ENCODE measurements around the gene TMEM88. TPM values are rescaled to one million over a fixed set of nuclear protein-coding genes. Genes with fewer than 3 reads are reported as not detected.

TMEM88 gene
- total RNA-seq (0.17 TPM in 1 of 2 replicates, not detected in the other), polyA plus RNA-seq (0.07 TPM in 1 of 2 replicates, not detected in the other), polyA minus RNA-seq (ENCODE audit: low replicate concordance) (0.51 TPM in 1 of 2 replicates, not detected in the other)
- polyA plus RNA-seq (2012), result 0.21 and 0.41 TPM in 2 replicates

GRCh38 chr17:7854851-7855659, at the start of gene TMEM88:
TSS of gene TMEM88 (plus strand) at chr17:7855066. CDS start at chr17:7855075, 9 bp downstream.
- no peak for TF ChIP-seq EZH2 (IDR thresholded peaks at IDR 0.05; ENCODE audit: low read length, missing control alignments)
- TF ChIP-seq, protein P1, sequence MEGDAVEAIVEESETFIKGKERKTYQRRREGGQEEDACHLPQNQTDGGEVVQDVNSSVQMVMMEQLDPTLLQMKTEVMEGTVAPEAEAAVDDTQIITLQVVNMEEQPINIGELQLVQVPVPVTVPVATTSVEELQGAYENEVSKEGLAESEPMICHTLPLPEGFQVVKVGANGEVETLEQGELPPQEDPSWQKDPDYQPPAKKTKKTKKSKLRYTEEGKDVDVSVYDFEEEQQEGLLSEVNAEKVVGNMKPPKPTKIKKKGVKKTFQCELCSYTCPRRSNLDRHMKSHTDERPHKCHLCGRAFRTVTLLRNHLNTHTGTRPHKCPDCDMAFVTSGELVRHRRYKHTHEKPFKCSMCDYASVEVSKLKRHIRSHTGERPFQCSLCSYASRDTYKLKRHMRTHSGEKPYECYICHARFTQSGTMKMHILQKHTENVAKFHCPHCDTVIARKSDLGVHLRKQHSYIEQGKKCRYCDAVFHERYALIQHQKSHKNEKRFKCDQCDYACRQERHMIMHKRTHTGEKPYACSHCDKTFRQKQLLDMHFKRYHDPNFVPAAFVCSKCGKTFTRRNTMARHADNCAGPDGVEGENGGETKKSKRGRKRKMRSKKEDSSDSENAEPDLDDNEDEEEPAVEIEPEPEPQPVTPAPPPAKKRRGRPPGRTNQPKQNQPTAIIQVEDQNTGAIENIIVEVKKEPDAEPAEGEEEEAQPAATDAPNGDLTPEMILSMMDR (conservative IDR thresholded peaks at IDR 0.05 in 1 of 2, IDR thresholded peaks at IDR 0.05 in 1 of 2; ENCODE audit: low read depth in 1 of 2, low read length in 2 of 2), result no peak
- Histone ChIP-seq H3K4me3 (replicated peaks in 1 of 4; ENCODE audit: control extremely low read depth in 1 of 4, insufficient read depth in 1 of 4, low read depth in 3 of 4, low read length in 4 of 4) (peak within 1 kb of the TSS in 1 of 4 experiments; percentile 91), H3K9me3 (ENCODE audit: control insufficient read depth, insufficient read depth, low read depth, low read length) (no peaks in the 10 kb centered on the region), H4K20me1 (ENCODE audit: control insufficient read depth, extremely low read depth, insufficient read depth, low read length) (no peaks in the 10 kb centered on the region), H3K27me3 (ENCODE audit: control insufficient read depth, insufficient read depth, low read length) (no peaks in the 10 kb centered on the region), H3K79me2 (ENCODE audit: control insufficient read depth, insufficient read depth, low read length) (peaks cover 14% of the 10 kb centered on the region), H3K4me1 (ENCODE audit: control insufficient read depth, extremely low read depth, insufficient read depth, low read length) (peaks cover 21% of the 10 kb centered on the region), H3K9ac (ENCODE audit: insufficient read depth, low read length) (no peak within 1 kb of the TSS), H3K27ac (ENCODE audit: insufficient read depth, low read length) (peak within 1 kb of the TSS; percentile 92), H3K36me3 (ENCODE audit: control insufficient read depth, insufficient read depth, low read length) (peaks cover 33% of the 10 kb centered on the region), H2AFZ (ENCODE audit: low read length) (no peak within 1 kb of the TSS), H3K4me2 (ENCODE audit: extremely low read depth, insufficient read depth, low read length) (peak within 1 kb of the TSS; percentile 84)
- no peak for DNase-seq (ENCODE audit: low read depth in 2 of 2)

GRCh38 chr17:7806587-7806986, 48.3 kb upstream of the TMEM88 start:
- no peaks in the 10 kb centered on the region for H3K36me3 ChIP-seq (ENCODE audit: control insufficient read depth, insufficient read depth, low read length)
- H3K9me3 ChIP-seq (ENCODE audit: control insufficient read depth, insufficient read depth, low read depth, low read length), result no peaks in the 10 kb centered on the region
- H3K4me2 ChIP-seq (ENCODE audit: extremely low read depth, insufficient read depth, low read length), result no peak overlapping the region
- H3K4me3 ChIP-seq (replicated peaks in 1 of 4; ENCODE audit: control extremely low read depth in 1 of 4, insufficient read depth in 1 of 4, low read depth in 3 of 4, low read length in 4 of 4), result no peak overlapping the region
- no peak overlapping the region for H3K9ac ChIP-seq (ENCODE audit: insufficient read depth, low read length)
- H2AFZ ChIP-seq (ENCODE audit: low read length), result no peak overlapping the region
- H3K27me3 ChIP-seq (ENCODE audit: control insufficient read depth, insufficient read depth, low read length), result no peaks in the 10 kb centered on the region
- TF ChIP-seq EZH2 (IDR thresholded peaks at IDR 0.05; ENCODE audit: low read length, missing control alignments), result no peak
- TF ChIP-seq, protein P1 (conservative IDR thresholded peaks at IDR 0.05 in 1 of 2, IDR thresholded peaks at IDR 0.05 in 1 of 2; ENCODE audit: low read depth in 1 of 2, low read length in 2 of 2), result no peak
- no peaks in the 10 kb centered on the region for H3K4me1 ChIP-seq (ENCODE audit: control insufficient read depth, extremely low read depth, insufficient read depth, low read length)
- H4K20me1 ChIP-seq (ENCODE audit: control insufficient read depth, extremely low read depth, insufficient read depth, low read length), result no peaks in the 10 kb centered on the region
- no peak for DNase-seq (ENCODE audit: low read depth in 2 of 2)
- H3K27ac ChIP-seq (ENCODE audit: insufficient read depth, low read length), result no peak overlapping the region
- H3K79me2 ChIP-seq (ENCODE audit: control insufficient read depth, insufficient read depth, low read length), result no peaks in the 10 kb centered on the region

DNA sequence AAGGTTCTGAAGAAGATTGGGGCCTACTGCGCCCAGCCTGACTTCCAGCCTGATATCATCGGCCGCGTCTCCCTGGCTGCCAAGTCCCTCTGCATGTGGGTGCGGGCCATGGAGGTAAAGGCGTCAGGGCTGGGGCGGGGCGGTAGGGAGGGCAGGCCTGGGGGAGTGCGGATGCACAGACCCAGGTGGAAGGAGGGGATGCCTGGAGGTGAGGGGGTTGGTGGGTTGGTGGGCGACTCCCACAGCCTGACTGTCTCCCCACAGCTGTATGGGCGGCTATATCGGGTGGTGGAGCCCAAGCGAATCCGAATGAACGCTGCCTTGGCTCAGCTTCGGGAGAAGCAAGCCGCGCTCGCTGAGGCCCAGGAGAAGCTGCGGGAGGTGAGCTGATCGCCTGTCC, 47.7 kb upstream of the TMEM88 start:
- TF ChIP-seq EZH2 (IDR thresholded peaks at IDR 0.05; ENCODE audit: low read length, missing control alignments), result no peak
- TF ChIP-seq, protein P1 (conservative IDR thresholded peaks at IDR 0.05 in 1 of 2, IDR thresholded peaks at IDR 0.05 in 1 of 2; ENCODE audit: low read depth in 1 of 2, low read length in 2 of 2), result no peak
- Histone ChIP-seq H3K4me3 (replicated peaks in 1 of 4; ENCODE audit: control extremely low read depth in 1 of 4, insufficient read depth in 1 of 4, low read depth in 3 of 4, low read length in 4 of 4) (no peak overlapping the region), H3K4me1 (ENCODE audit: control insufficient read depth, extremely low read depth, insufficient read depth, low read length) (no peaks in the 10 kb centered on the region), H4K20me1 (ENCODE audit: control insufficient read depth, extremely low read depth, insufficient read depth, low read length) (no peaks in the 10 kb centered on the region), H3K27ac (ENCODE audit: insufficient read depth, low read length) (no peak overlapping the region), H3K9me3 (ENCODE audit: control insufficient read depth, insufficient read depth, low read depth, low read length) (no peaks in the 10 kb centered on the region), H2AFZ (ENCODE audit: low read length) (no peak overlapping the region), H3K4me2 (ENCODE audit: extremely low read depth, insufficient read depth, low read length) (no peak overlapping the region), H3K36me3 (ENCODE audit: control insufficient read depth, insufficient read depth, low read length) (no peaks in the 10 kb centered on the region), H3K9ac (ENCODE audit: insufficient read depth, low read length) (no peak overlapping the region), H3K79me2 (ENCODE audit: control insufficient read depth, insufficient read depth, low read length) (no peaks in the 10 kb centered on the region), H3K27me3 (ENCODE audit: control insufficient read depth, insufficient read depth, low read length) (no peaks in the 10 kb centered on the region)
- DNase-seq (ENCODE audit: low read depth in 2 of 2), result no peak

Data from fibroblast of lung (primary cell).